GM19438 (cell line): ENCODE results near the gene THUMPD1.
"Not testable (repeated sequence)": the region's sequence is repeated elsewhere in the genome, so short reads cannot be mapped to it uniquely, and the experiment has no call there.

ENCODE experiments used
- ATAC-seq: cut with Tn5 transposase; IDR thresholded peaks from one replicate; pipeline ENCODE4 v1.9.1; 2021; ENCODE audit warnings: low read depth; ENCODE audit not compliant: unreplicated experiment

Gene THUMPD1

GRCh38 chr16:20749474-20749873 lies 7.9 kb upstream of the THUMPD1 start:
- no peak for ATAC-seq

- ATAC-seq = peak; percentile 64
These were observed 5.6 kb upstream of the THUMPD1 start for GRCh38 chr16:20747030-20747816.

- no peak for ATAC-seq
These were observed 4.8 kb upstream of the THUMPD1 start for GRCh38 chr16:20746461-20746860.

- no peak for ATAC-seq
These were observed 3.4 kb upstream of the THUMPD1 start for GRCh38 chr16:20744922-20745440.

GRCh38 chr16:20743591-20743990 lies 2.0 kb upstream of the THUMPD1 start:
- ATAC-seq = no peak

- ATAC-seq = peak; percentile 71
These were observed 607 bp downstream of the THUMPD1 start for GRCh38 chr16:20740901-20741521.

- no peak for ATAC-seq
These were observed 1.4 kb downstream of the THUMPD1 start for GRCh38 chr16:20740007-20740883.

GRCh38 chr16:20735490-20735889 lies 6.1 kb downstream of the THUMPD1 start:
- no peak for ATAC-seq

GRCh38 chr16:20734782-20735181 lies 6.8 kb downstream of the THUMPD1 start:
- no peak for ATAC-seq

- ATAC-seq = no peak
These were observed 7.6 kb downstream of the THUMPD1 start for GRCh38 chr16:20734056-20734455.

- ATAC-seq = no peak
These were observed 12.5 kb downstream of the THUMPD1 start for GRCh38 chr16:20729141-20729540.

GRCh38 chr16:20727181-20727580 lies 14.4 kb downstream of the THUMPD1 start:
- no peak for ATAC-seq

GRCh38 chr16:20726661-20727060 lies 15.0 kb downstream of the THUMPD1 start:
- ATAC-seq = no peak

GRCh38 chr16:20720251-20720650 lies 21.4 kb downstream of the THUMPD1 start:
- no peak for ATAC-seq

GRCh38 chr16:20717718-20718117 lies 23.9 kb downstream of the THUMPD1 start:
- ATAC-seq = not testable (repeated sequence)

- no peak for ATAC-seq
These were observed 30.2 kb downstream of the THUMPD1 start for GRCh38 chr16:20711277-20711911.

- ATAC-seq = not testable (repeated sequence)
These were observed 33.5 kb downstream of the THUMPD1 start for GRCh38 chr16:20708129-20708528.

- ATAC-seq = no peak
These were observed 34.2 kb downstream of the THUMPD1 start for GRCh38 chr16:20707461-20707860.

GRCh38 chr16:20705972-20706371 lies 35.6 kb downstream of the THUMPD1 start:
- ATAC-seq = not testable (repeated sequence)

GRCh38 chr16:20704281-20704680 lies 37.3 kb downstream of the THUMPD1 start:
- ATAC-seq = no peak
